ENCODE data around the gene EML6. TPM values are rescaled to one million over a fixed set of nuclear protein-coding genes. Genes with fewer than 3 reads are reported as not detected.

EML6 gene
- total RNA-seq, 1 donor from 2014 or later: 0.44 TPM

GRCh38 chr2:55013936-55014335, 290.5 kb downstream of the EML6 start:
- intact Hi-C loops (cut with micrococcal nuclease): loop anchor here (5.0 to 10.0 kb wide), 3 partner anchors 221 to 418 kb away; partner anchors contain the start of genes CLHC1, EML6 and RPS27A

GRCh38 chr2:55014962-55015939, 291.8 kb downstream of the EML6 start:
- no peaks in the 10 kb centered on the region for H3K9me3 Mint-ChIP-seq
- no peak overlapping the region for H3K27ac Mint-ChIP-seq
- H3K36me3 Mint-ChIP-seq (ENCODE audit: low read depth): peaks cover 7% of the 10 kb centered on the region
- DNase-seq (ENCODE audit: low spot score): no peak
- no peaks in the 10 kb centered on the region for H3K27me3 Mint-ChIP-seq (ENCODE audit: insufficient read depth)
- no peak overlapping the region for H3K4me3 Mint-ChIP-seq
- intact Hi-C loops (cut with micrococcal nuclease): loop anchor here (1.0 to 10.0 kb wide), 6 partner anchors 34 to 417 kb away; partner anchors contain the start of genes CLHC1, EML6 and RPS27A
- H3K4me1 Mint-ChIP-seq (ENCODE audit: low read depth): peaks cover 22% of the 10 kb centered on the region

More at GRCh38 chr2:55013936-55014335, 290.5 kb downstream of the EML6 start:
- Mint-ChIP-seq H3K36me3 (ENCODE audit: low read depth) (peaks cover 4% of the 10 kb centered on the region), H3K27ac (no peak overlapping the region), H3K4me3 (no peak overlapping the region), H3K27me3 (ENCODE audit: insufficient read depth) (no peaks in the 10 kb centered on the region), H3K4me1 (ENCODE audit: low read depth) (peaks cover 21% of the 10 kb centered on the region), H3K9me3 (no peaks in the 10 kb centered on the region)
- no peak for DNase-seq (ENCODE audit: low spot score)

GRCh38 chr2:55017428-55017827, 294.0 kb downstream of the EML6 start:
- Mint-ChIP-seq H3K27me3 (ENCODE audit: insufficient read depth) (no peaks in the 10 kb centered on the region), H3K27ac (no peak overlapping the region), H3K4me1 (ENCODE audit: low read depth) (peaks cover 17% of the 10 kb centered on the region), H3K4me3 (no peak overlapping the region), H3K9me3 (no peaks in the 10 kb centered on the region), H3K36me3 (ENCODE audit: low read depth) (peaks cover 7% of the 10 kb centered on the region)
- DNase-seq (ENCODE audit: low spot score): no peak
- intact Hi-C loops (cut with micrococcal nuclease): loop anchor here (10.0 kb wide), 2 partner anchors 217 to 293 kb away; partner anchors contain the start of genes CLHC1, EML6 and RPS27A

- Mint-ChIP-seq H3K36me3 (ENCODE audit: low read depth) (peaks cover 7% of the 10 kb centered on the region), H3K4me3 (no peak overlapping the region), H3K4me1 (ENCODE audit: low read depth) (peaks cover 17% of the 10 kb centered on the region), H3K27ac (no peak overlapping the region), H3K27me3 (ENCODE audit: insufficient read depth) (no peaks in the 10 kb centered on the region), H3K9me3 (no peaks in the 10 kb centered on the region)
- intact Hi-C loops (cut with micrococcal nuclease): loop anchor here (10.0 kb wide), 2 partner anchors 217 to 293 kb away; partner anchors contain the start of genes CLHC1, EML6 and RPS27A
- DNase-seq (ENCODE audit: low spot score): no peak
These were observed 294.4 kb downstream of the EML6 start for GRCh38 chr2:55017880-55018279.

GRCh38 chr2:55018619-55019018, 295.2 kb downstream of the EML6 start:
- Mint-ChIP-seq H3K36me3 (ENCODE audit: low read depth) (peaks cover 7% of the 10 kb centered on the region), H3K27ac (no peak overlapping the region), H3K27me3 (ENCODE audit: insufficient read depth) (no peaks in the 10 kb centered on the region), H3K9me3 (no peaks in the 10 kb centered on the region), H3K4me3 (no peak overlapping the region), H3K4me1 (ENCODE audit: low read depth) (peaks cover 17% of the 10 kb centered on the region)
- intact Hi-C loops (cut with micrococcal nuclease): loop anchor here (10.0 kb wide), 2 partner anchors 216 to 294 kb away; partner anchors contain the start of genes CLHC1, EML6 and RPS27A
- no peak for DNase-seq (ENCODE audit: low spot score)

GRCh38 chr2:55019526-55020258, 296.2 kb downstream of the EML6 start:
- H3K4me1 Mint-ChIP-seq (ENCODE audit: low read depth): peaks cover 17% of the 10 kb centered on the region
- H3K9me3 Mint-ChIP-seq: no peaks in the 10 kb centered on the region
- intact Hi-C loops (cut with micrococcal nuclease): loop anchor here (10.0 kb wide), 2 partner anchors 215 to 295 kb away; partner anchors contain the start of genes CLHC1, EML6 and RPS27A
- H3K4me3 Mint-ChIP-seq: no peak overlapping the region
- H3K27me3 Mint-ChIP-seq (ENCODE audit: insufficient read depth): no peaks in the 10 kb centered on the region
- no peak for DNase-seq (ENCODE audit: low spot score)
- H3K36me3 Mint-ChIP-seq (ENCODE audit: low read depth): peaks cover 7% of the 10 kb centered on the region
- H3K27ac Mint-ChIP-seq: no peak overlapping the region
